ENCODE data around the gene IGLON5.

Gene IGLON5

DNA sequence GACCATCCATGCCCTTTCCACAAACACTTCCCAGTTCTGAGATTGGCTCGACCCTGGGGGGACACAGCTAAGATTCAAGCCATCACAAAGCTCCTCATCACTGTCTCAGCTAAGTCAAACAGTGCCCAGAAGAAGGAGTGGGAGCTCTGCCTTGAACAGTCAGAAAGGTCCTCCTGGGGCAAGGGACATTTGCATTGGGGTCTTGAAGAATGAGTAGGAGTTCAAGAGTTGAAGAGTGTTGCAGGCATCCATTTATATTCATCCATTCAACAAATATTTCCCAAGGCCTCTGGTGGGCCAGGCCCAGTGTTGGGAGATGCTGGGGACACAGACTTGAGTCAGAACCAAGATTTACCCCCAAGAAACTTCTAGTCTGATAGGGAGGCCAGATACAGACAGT is 6.5 kb downstream of the IGLON5 start:
- no peak for DNase-seq (ENCODE audit: low spot score)
- TF ChIP-seq, protein P1, sequence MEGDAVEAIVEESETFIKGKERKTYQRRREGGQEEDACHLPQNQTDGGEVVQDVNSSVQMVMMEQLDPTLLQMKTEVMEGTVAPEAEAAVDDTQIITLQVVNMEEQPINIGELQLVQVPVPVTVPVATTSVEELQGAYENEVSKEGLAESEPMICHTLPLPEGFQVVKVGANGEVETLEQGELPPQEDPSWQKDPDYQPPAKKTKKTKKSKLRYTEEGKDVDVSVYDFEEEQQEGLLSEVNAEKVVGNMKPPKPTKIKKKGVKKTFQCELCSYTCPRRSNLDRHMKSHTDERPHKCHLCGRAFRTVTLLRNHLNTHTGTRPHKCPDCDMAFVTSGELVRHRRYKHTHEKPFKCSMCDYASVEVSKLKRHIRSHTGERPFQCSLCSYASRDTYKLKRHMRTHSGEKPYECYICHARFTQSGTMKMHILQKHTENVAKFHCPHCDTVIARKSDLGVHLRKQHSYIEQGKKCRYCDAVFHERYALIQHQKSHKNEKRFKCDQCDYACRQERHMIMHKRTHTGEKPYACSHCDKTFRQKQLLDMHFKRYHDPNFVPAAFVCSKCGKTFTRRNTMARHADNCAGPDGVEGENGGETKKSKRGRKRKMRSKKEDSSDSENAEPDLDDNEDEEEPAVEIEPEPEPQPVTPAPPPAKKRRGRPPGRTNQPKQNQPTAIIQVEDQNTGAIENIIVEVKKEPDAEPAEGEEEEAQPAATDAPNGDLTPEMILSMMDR (IDR thresholded peaks at IDR 0.05; ENCODE audit: extremely low read depth, missing control alignments) = no peak

DNA sequence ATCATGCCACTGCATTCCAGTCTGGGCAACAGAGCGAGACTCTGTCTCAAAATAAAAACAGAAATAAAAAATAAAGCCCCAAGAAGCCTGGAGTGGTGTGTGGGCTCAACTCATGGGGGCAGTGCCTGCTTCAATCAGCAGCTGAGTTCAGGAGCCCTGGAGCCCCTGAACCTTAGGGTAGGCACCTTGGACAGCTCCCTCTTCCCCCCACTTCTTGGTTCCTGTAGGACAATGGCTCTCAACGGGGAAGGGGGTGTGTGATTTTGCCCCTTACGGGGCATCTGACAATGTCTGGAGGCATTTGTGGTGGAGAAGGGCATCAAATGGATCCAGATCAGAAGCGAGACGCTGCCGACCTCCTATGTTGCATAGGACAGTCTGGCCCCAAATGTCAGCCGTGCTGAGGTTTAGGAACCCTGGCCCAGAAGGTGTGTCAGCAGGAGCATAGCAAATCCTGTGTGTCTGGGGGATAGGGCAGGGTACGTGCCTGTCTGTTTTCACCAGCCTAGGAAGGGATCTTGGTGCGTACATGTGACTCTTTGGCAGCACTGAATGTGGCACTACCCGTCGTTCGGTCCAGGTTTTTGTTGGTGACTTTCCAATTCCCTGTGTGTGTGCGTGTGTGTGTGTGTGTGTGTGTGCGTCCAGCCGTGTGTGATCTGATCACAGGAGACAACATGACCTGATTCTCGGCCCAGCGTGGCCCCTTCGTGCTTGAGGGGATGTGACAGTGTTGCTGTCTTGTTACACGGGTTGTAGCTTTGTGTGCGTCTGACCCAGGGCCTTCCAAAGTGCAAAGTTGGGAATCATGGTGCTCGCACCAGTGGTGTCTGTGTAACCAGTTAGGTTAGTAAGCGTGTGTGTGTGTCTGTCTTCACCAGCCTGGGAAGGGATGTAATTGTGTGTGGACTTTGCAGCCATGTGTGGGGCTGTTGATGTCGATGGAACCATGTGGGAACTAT is 7.5 kb downstream of the IGLON5 start:
- TF ChIP-seq, protein P1 (IDR thresholded peaks at IDR 0.05; ENCODE audit: extremely low read depth, missing control alignments) = no peak
- no peak for DNase-seq (ENCODE audit: low spot score)

DNA sequence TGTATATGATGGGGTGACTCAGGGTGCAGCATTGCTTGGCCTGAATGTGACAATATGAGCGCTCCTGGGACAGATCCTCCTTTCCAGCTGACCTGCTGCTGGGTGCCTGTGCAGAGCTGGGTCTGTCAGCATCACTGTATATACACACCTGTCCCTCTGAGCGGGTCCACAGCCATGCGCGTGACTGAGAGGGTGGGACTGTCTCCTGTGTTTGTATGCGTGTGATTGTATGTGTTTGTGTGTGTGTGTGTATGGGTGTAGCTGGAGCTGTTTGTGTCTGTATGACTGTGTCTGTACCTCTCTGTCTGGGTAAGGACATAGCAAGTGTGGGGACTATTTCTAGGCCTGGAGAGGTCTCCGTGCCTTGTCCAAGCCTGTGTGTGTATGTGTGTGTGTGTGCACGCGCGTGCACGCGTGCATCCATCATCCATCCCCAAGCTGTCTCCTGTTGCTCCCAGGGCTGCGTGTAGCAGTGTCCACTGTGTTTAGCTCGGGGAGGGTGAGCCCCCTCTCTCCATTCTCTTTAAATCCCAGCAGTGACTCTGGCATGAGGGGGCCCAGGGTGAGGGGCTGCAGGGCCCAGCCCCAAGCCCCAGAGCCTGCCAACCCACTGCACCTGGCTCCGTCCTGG is 8.3 kb downstream of the IGLON5 start:
- TF ChIP-seq, protein P1 (IDR thresholded peaks at IDR 0.05; ENCODE audit: extremely low read depth, missing control alignments) = no peak
- no peak for DNase-seq (ENCODE audit: low spot score)

DNA sequence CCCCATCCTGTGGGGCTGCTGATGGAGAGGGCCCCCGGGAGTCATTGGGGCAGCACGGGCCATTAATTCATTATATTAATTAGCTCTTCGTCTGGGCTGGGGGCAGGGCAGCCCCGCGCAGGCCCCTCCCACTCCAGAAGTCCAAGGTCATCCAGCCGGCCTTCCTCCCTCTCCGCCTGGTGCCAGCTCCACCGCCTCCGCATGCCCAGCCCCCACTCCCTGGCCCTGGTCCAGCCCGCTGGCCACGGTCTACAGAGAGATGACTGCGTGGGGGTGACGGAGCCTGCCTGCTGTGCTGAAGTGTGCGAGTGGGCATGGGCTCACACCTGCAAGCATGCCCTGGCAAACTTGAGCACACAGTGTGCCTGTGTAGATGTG is 8.8 kb downstream of the IGLON5 start:
- TF ChIP-seq, protein P1 (IDR thresholded peaks at IDR 0.05; ENCODE audit: extremely low read depth, missing control alignments) = no peak
- DNase-seq (ENCODE audit: low spot score) = no peak

DNA sequence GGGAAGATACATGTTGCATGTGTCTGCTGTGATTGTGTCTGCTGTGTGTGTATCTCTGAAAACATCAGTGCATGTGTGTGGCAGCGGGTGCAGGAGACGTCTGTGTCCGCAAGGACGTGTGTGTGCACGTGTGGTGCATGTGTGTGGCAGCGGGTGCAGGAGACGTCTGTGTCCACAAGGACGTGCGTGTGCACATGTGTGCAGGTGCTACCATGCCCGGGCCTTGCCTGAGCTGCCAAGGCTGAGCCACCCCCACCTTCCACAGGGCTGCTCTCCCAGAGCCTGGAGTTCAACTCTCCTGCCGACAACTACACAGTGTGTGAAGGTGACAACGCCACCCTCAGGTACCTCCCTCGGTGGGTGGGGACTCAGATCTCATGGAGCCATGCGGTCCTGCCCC is 10.4 kb downstream of the IGLON5 start:
- DNase-seq (ENCODE audit: low spot score) = no peak
- TF ChIP-seq, protein P1 (IDR thresholded peaks at IDR 0.05; ENCODE audit: extremely low read depth, missing control alignments) = no peak

DNA sequence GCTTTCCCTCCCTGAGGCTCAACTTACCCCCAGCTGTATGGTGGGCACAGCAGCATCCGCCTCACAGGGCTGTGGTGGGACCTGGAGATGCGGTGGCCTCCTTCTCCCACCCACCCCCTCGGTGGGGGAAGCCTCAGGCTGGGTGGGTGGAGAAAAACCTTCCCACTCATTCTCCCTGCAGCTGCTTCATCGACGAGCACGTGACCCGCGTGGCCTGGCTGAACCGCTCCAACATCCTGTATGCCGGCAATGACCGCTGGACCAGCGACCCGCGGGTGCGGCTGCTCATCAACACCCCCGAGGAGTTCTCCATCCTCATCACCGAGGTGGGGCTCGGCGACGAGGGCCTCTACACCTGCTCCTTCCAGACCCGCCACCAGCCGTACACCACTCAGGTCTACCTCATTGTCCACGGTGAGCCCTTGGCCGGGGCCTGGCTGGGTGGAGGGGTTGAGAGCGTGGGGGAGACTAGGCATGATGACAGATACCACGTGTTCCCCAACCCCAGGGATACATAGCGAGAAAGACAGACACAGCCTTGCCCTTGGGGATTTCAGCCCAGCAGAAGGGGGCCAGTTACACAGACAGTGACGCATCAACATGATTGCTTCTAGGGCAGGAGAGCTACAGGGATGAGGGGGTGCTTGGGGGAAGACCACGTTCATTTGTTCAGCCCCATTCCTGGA is 12.2 kb downstream of the IGLON5 start:
- no peak for DNase-seq (ENCODE audit: low spot score)
- TF ChIP-seq, protein P1 (IDR thresholded peaks at IDR 0.05; ENCODE audit: extremely low read depth, missing control alignments) = no peak

DNA sequence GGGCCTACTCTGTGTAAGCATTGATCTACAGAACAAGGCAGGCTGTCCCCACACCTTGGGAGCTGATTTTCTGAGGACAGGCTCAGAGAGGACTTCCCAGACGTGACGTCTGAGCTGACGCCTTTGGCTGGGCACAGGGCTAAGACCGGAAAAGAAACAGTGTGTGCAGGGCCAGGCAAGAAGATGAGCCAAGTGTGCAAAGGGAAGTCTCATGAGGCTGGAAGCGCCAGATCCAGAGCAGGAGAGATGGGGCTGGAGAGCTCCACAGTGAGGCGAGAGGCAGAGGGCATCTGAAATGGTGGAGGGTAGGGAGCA is 12.7 kb downstream of the IGLON5 start:
- DNase-seq (ENCODE audit: low spot score) = no peak
- TF ChIP-seq, protein P1 (IDR thresholded peaks at IDR 0.05; ENCODE audit: extremely low read depth, missing control alignments) = no peak

Data from GM20000 (cell line).